HepG2 (cell line): ENCODE measurements around the gene RORB. TPM values are rescaled to one million over a fixed set of nuclear protein-coding genes. Genes with fewer than 3 reads are reported as not detected.

Experiments
- ATAC-seq: fragments of 200-7000 bp; cut with Tn5 transposase; 3 replicates; pipeline ENCODE4 v1.9.1; 2020; ENCODE audit warnings: mild to moderate bottlenecking, moderate library complexity
- BruUV-seq: library from RNA; stranded (reverse); fragments of 400-500 nt; replicated peaks from 2 replicates; lab custom pipeline; 2021; lab: Mats Ljungman, UMichigan
- CTCF ChIA-PET: fragments of 300-600 bp; formaldehyde crosslinking; extraction: SDS; loops from one replicate; lab custom pipeline; 2021; ENCODE audit warnings: low total read pairs, inconsistent platforms, low intra/inter-chr PET ratio; lab: Yijun Ruan, JAX
- POLR2A ChIA-PET: fragments of 350-600 bp; sonication (Branson Sonifier 250); formaldehyde crosslinking; loops from one replicate; lab custom pipeline; 2020; ENCODE audit warnings: antibody characterized with exemption, inconsistent platforms; lab: Yijun Ruan, JAX
- DNase-seq: peaks from one replicate; pipeline ENCODE4 v3.0.0-alpha.2; 2015; ENCODE audit warnings: low spot score
- FAIRE-seq: peaks from 3 replicates; lab custom pipeline; 2011; peaks lifted over from hg19 to GRCh38; lab: Jason Lieb, UNC
- H2AFZ ChIP-seq: one replicate; pipeline ENCODE4 v1.6.1; 2011; ENCODE audit warnings: low read length, inconsistent platforms
- H3K27ac ChIP-seq: fragments of 300-600 bp; 3 replicates; pipeline ENCODE4 v1.8.0; 2011; ENCODE audit warnings: mixed run types, mild to moderate bottlenecking, mixed read lengths, low read length, inconsistent platforms; ENCODE audit not compliant: insufficient read depth; ENCODE audit errors: extremely low read length
- H3K27me3 ChIP-seq, 2 experiments: fragments of 200-600 bp in 1 of 2; 2 replicates in 1 of 2; 3 replicates in 1 of 2; pipeline versions ENCODE4 v1.6.0 to v1.8.0; 2011; ENCODE audit warnings: low read length in 2 of 2, mild to moderate bottlenecking in 2 of 2, moderate library complexity in 2 of 2, inconsistent platforms in 1 of 2; ENCODE audit not compliant: insufficient read depth in 2 of 2, control insufficient read depth in 1 of 2
- H3K36me3 ChIP-seq, 2 experiments: fragments of 200-600 bp in 1 of 2; replicated peaks in 1 of 2; 2 replicates in 1 of 2; 3 replicates in 1 of 2; pipeline versions ENCODE4 v1.5.1 to v1.8.0; 2011; ENCODE audit warnings: low read length in 2 of 2, inconsistent platforms in 1 of 2; ENCODE audit not compliant: insufficient read depth in 2 of 2, control insufficient read depth in 1 of 2
- H3K4me1 ChIP-seq: 2 replicates; pipeline ENCODE4 v1.5.1; 2012; ENCODE audit warnings: low read length, inconsistent platforms; ENCODE audit not compliant: insufficient read depth
- H3K4me2 ChIP-seq: 2 replicates; pipeline ENCODE4 v1.6.0; 2011; ENCODE audit warnings: low read depth, low read length, inconsistent platforms
- H3K4me3 ChIP-seq, 3 experiments: fragments of 200-600 bp in 1 of 3; sonication (generic), shearing (Covaris generic) in 1 of 3; replicated peaks in 1 of 3; 2 replicates each; pipeline ENCODE4 v1.5.1; 2011 to 2016; ENCODE audit warnings: low read length in 3 of 3, inconsistent platforms in 2 of 3, low read depth in 2 of 3, mild to moderate bottlenecking in 2 of 3, control low read depth in 1 of 3, mixed read lengths in 1 of 3; ENCODE audit not compliant: insufficient read depth in 1 of 3
- H3K79me2 ChIP-seq: one replicate; pipeline ENCODE4 v1.6.1; 2011; ENCODE audit warnings: low read length, inconsistent platforms; ENCODE audit not compliant: insufficient read depth
- H3K9ac ChIP-seq: 2 replicates; pipeline ENCODE4 v1.6.0; 2011; ENCODE audit warnings: mild to moderate bottlenecking, low read depth, low read length, inconsistent platforms; ENCODE audit not compliant: insufficient read depth
- H3K9me3 ChIP-seq: 2 replicates; pipeline ENCODE4 v1.5.1; 2012; ENCODE audit warnings: mild to moderate bottlenecking, low read length
- H4K20me1 ChIP-seq: 2 replicates; pipeline ENCODE4 v1.6.0; 2011; ENCODE audit warnings: inconsistent platforms, mild to moderate bottlenecking, low read length, moderate library complexity; ENCODE audit not compliant: insufficient read depth
- ATAD3A ChIP-seq: sonication (generic); formaldehyde crosslinking; IDR thresholded peaks from 2 replicates; pipeline ENCODE4 v1.4.0; 2020; ENCODE audit warnings: missing genetic modification reagents
- BORCS8-MEF2B ChIP-seq: sonication (generic); formaldehyde crosslinking; IDR thresholded peaks from 2 replicates; pipeline ENCODE4 v1.8.0; 2022; ENCODE audit warnings: mild to moderate bottlenecking, missing genetic modification reagents
- MTA3 ChIP-seq: sonication (generic); formaldehyde crosslinking; IDR thresholded peaks from 2 replicates; pipeline ENCODE4 v1.4.0; 2020; ENCODE audit warnings: missing genetic modification reagents
- NFE2L2 ChIP-seq: fragments of 150-350 bp; IDR thresholded peaks from 2 replicates; pipeline ENCODE4 v1.6.1; 2014; ENCODE audit warnings: low read length
- REPIN1 ChIP-seq: sonication (generic); formaldehyde crosslinking; IDR thresholded peaks from 2 replicates; pipeline ENCODE4 v1.8.0; 2022; ENCODE audit warnings: missing genetic modification reagents, low read depth, mild to moderate bottlenecking, borderline replicate concordance
- TBL1XR1 ChIP-seq: fragments of 150-350 bp; IDR thresholded peaks from 2 replicates; pipeline ENCODE4 v1.6.1; 2014; ENCODE audit warnings: borderline replicate concordance, low read length; ENCODE audit not compliant: partially characterized antibody
- ZFP1 ChIP-seq: IDR thresholded peaks from 2 replicates; pipeline ENCODE4 v1.6.1; 2016
- ZMYM3 ChIP-seq: sonication (generic); formaldehyde crosslinking; IDR thresholded peaks from 2 replicates; pipeline ENCODE4 v1.5.1; 2020; ENCODE audit warnings: mild to moderate bottlenecking, missing genetic modification reagents
- ZNF326 ChIP-seq: sonication (generic); formaldehyde crosslinking; IDR thresholded peaks from 2 replicates; pipeline ENCODE4 v1.4.0; 2020; ENCODE audit warnings: missing genetic modification reagents, borderline replicate concordance
- ZNF501 ChIP-seq: sonication (generic); formaldehyde crosslinking; IDR thresholded peaks from 2 replicates; pipeline ENCODE4 v1.5.1; 2020; ENCODE audit warnings: mild to moderate bottlenecking, moderate library complexity, missing genetic modification reagents
- ZNF569 ChIP-seq: sonication (generic); formaldehyde crosslinking; IDR thresholded peaks from 2 replicates; pipeline ENCODE4 v1.5.0; 2020; ENCODE audit warnings: mild to moderate bottlenecking, missing genetic modification reagents, moderate library complexity, borderline replicate concordance
- WGBS: methylation state at CpG from one replicate; pipeline ENCODE4 v1.1.6; 2017; ENCODE audit warnings: low lambda C conversion rate; 5-methylcytosine and 5-hydroxymethylcytosine counted together
- in situ Hi-C: cut with HindIII; loops from 2 replicates; pipeline ENCODE4 v1.10.0; 2017; ENCODE audit warnings: low pct_unique_long_range_greater_than_20kb; ENCODE audit not compliant: extremely low pct_ligation_motif_present
- intact Hi-C: fragments of 100-400 bp; cut with micrococcal nuclease; formaldehyde crosslinking; loops from one replicate; pipeline ENCODE4 v1.10.0; 2022; ENCODE audit not compliant: unreplicated experiment
- polyA plus RNA-seq, 8 experiments: library from polyadenylated mRNA; depleted of rRNA in 3 of 8; stranded (reverse) in 7 of 8; unstranded in 1 of 8; fragments of >200 nt; fragmentation: Illumina TruSeq in 4 of 8; extraction: Trizol in 4 of 8; gene quantifications; 2 replicates each; pipeline versions ENCODE4 v1.2.1 to v1.2.3, GENCODE V29; 2011 to 2016; ENCODE audit warnings: low read depth in 4 of 8, missing spikeins in 1 of 8, mixed read lengths in 1 of 8; ENCODE audit not compliant: insufficient read depth in 1 of 8
- total RNA-seq, 5 experiments: library from RNA; depleted of rRNA; stranded (reverse); fragments of >200 nt; fragmentation: Illumina TruSeq; extraction: Trizol; gene quantifications; 2 replicates each; pipeline ENCODE4 v1.2.3, GENCODE V29; 2016; ENCODE audit warnings: low read depth in 1 of 5
- TF ChIP-seq, protein P1 (sequence below): IDR thresholded peaks from 2 replicates; pipeline ENCODE4 v1.6.1; 2016; ENCODE audit warnings: low read depth, borderline replicate concordance
- TF ChIP-seq, protein P2 (sequence below): fragments of 450-650 bp; IDR thresholded peaks from 2 replicates; pipeline ENCODE4 v1.6.1; 2017
- TF ChIP-seq, protein P3 (sequence below): sonication (generic); formaldehyde crosslinking; IDR thresholded peaks from 2 replicates; pipeline ENCODE4 v1.5.0; 2020; ENCODE audit warnings: mild to moderate bottlenecking, missing genetic modification reagents, borderline replicate concordance
- TF ChIP-seq, protein P4 (sequence below): sonication (generic); formaldehyde crosslinking; IDR thresholded peaks from 2 replicates; pipeline ENCODE4 v1.5.1; 2020; ENCODE audit warnings: missing genetic modification reagents, mild to moderate bottlenecking, borderline replicate concordance

RORB gene
- total and polyA plus RNA-seq, 2 of the 13 experiments (the other 11 are each of a cell fraction or from before 2014, with no cell fraction given): not detected

DNA sequence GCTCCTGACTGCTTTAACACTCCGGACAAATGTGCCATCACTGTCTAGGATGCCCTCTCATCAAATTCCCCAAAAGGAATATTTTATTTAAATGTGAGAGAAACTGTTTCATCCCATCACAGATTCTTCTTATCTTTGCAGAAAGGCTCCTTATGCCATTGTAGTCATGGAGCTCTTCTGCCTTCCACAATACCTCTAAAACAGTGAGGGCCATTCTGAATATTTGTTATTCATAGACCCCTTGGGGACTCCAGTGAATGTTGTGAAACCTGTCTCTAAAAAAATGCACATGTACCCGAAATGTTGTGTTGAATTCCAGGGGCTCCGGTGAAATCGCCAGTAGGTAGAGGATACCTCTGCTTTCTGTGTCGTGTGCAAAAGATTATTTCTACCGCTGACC lies 176.9 kb downstream of the RORB start:
- intact Hi-C loops: no loop called here
- WGBS: 24% methylated on average over 5 of the region's 6 CpGs
- H3K9ac ChIP-seq: no peak overlapping the region
- TF ChIP-seq NFE2L2 (no peak), MTA3 (no peak), BORCS8-MEF2B (CRISPR knock-in tag) (no peak), ZNF569 (no peak), ZNF326 (no peak), ATAD3A (CRISPR knock-in tag) (no peak), TBL1XR1 (no peak), REPIN1 (CRISPR knock-in tag) (no peak), ZNF501 (no peak), ZMYM3 (no peak), ZFP1 (no peak)
- TF ChIP-seq, protein P1, sequence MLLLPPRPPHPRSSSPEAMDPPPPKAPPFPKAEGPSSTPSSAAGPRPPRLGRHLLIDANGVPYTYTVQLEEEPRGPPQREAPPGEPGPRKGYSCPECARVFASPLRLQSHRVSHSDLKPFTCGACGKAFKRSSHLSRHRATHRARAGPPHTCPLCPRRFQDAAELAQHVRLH (CRISPR knock-in tag): no peak
- TF ChIP-seq, protein P2, sequence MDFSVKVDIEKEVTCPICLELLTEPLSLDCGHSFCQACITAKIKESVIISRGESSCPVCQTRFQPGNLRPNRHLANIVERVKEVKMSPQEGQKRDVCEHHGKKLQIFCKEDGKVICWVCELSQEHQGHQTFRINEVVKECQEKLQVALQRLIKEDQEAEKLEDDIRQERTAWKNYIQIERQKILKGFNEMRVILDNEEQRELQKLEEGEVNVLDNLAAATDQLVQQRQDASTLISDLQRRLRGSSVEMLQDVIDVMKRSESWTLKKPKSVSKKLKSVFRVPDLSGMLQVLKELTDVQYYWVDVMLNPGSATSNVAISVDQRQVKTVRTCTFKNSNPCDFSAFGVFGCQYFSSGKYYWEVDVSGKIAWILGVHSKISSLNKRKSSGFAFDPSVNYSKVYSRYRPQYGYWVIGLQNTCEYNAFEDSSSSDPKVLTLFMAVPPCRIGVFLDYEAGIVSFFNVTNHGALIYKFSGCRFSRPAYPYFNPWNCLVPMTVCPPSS: no peak
- TF ChIP-seq, protein P3, sequence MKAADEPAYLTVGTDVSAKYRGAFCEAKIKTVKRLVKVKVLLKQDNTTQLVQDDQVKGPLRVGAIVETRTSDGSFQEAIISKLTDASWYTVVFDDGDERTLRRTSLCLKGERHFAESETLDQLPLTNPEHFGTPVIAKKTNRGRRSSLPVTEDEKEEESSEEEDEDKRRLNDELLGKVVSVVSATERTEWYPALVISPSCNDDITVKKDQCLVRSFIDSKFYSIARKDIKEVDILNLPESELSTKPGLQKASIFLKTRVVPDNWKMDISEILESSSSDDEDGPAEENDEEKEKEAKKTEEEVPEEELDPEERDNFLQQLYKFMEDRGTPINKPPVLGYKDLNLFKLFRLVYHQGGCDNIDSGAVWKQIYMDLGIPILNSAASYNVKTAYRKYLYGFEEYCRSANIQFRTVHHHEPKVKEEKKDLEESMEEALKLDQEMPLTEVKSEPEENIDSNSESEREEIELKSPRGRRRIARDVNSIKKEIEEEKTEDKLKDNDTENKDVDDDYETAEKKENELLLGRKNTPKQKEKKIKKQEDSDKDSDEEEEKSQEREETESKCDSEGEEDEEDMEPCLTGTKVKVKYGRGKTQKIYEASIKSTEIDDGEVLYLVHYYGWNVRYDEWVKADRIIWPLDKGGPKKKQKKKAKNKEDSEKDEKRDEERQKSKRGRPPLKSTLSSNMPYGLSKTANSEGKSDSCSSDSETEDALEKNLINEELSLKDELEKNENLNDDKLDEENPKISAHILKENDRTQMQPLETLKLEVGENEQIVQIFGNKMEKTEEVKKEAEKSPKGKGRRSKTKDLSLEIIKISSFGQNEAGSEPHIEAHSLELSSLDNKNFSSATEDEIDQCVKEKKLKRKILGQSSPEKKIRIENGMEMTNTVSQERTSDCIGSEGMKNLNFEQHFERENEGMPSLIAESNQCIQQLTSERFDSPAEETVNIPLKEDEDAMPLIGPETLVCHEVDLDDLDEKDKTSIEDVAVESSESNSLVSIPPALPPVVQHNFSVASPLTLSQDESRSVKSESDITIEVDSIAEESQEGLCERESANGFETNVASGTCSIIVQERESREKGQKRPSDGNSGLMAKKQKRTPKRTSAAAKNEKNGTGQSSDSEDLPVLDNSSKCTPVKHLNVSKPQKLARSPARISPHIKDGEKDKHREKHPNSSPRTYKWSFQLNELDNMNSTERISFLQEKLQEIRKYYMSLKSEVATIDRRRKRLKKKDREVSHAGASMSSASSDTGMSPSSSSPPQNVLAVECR (CRISPR knock-in tag): no peak
- TF ChIP-seq, protein P4, sequence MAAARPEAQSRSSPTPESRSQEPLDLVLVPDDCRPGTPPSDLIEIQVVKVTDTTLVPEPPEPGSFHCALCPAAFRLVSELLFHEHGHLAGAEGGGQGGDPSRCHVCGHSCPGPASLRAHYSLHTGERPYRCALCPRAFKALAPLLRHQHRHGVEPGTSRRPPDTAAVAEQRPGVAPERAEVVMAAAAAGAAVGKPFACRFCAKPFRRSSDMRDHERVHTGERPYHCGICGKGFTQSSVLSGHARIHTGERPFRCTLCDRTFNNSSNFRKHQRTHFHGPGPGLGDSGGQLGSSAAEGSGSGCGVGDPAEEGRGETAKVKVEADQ (CRISPR knock-in tag): no peak
- BruUV-seq: no TSS peak
- no peak overlapping the region for H3K4me3 ChIP-seq
- H3K27ac ChIP-seq: no peak overlapping the region
- CTCF ChIA-PET: no interaction called here
- no peaks in the 10 kb centered on the region for H3K4me1 ChIP-seq
- H2AFZ ChIP-seq: no peak overlapping the region
- DNase-seq: no peak
- in situ Hi-C loops: no loop called here
- no peaks in the 10 kb centered on the region for H4K20me1 ChIP-seq
- no peaks in the 10 kb centered on the region for H3K27me3 ChIP-seq
- ATAC-seq: no peak
- FAIRE-seq: no peak
- H3K4me2 ChIP-seq: no peak overlapping the region
- H3K79me2 ChIP-seq: no peaks in the 10 kb centered on the region
- H3K36me3 ChIP-seq: no peaks in the 10 kb centered on the region
- no peaks in the 10 kb centered on the region for H3K9me3 ChIP-seq
- POLR2A ChIA-PET: no interaction called here
